Measurements from ENCODE around the gene C16orf92.

GRCh38 chr16:30067584-30067916 lies 44.6 kb downstream of the C16orf92 start:
- TF ChIP-seq, protein P1, sequence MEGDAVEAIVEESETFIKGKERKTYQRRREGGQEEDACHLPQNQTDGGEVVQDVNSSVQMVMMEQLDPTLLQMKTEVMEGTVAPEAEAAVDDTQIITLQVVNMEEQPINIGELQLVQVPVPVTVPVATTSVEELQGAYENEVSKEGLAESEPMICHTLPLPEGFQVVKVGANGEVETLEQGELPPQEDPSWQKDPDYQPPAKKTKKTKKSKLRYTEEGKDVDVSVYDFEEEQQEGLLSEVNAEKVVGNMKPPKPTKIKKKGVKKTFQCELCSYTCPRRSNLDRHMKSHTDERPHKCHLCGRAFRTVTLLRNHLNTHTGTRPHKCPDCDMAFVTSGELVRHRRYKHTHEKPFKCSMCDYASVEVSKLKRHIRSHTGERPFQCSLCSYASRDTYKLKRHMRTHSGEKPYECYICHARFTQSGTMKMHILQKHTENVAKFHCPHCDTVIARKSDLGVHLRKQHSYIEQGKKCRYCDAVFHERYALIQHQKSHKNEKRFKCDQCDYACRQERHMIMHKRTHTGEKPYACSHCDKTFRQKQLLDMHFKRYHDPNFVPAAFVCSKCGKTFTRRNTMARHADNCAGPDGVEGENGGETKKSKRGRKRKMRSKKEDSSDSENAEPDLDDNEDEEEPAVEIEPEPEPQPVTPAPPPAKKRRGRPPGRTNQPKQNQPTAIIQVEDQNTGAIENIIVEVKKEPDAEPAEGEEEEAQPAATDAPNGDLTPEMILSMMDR (IDR thresholded peaks at IDR 0.05; ENCODE audit: insufficient read depth, low read depth, low read length): no peak
- TF ChIP-seq EZH2 (IDR thresholded peaks at IDR 0.05; ENCODE audit: insufficient read depth, low read length): no peak
